GM12878 (cell line): ENCODE measurements around the gene FGF2. TPM values are rescaled to one million over a fixed set of nuclear protein-coding genes. Genes with fewer than 3 reads are reported as not detected.

Experiments used
- ATAC-seq: fragments of 200-7000 bp; cut with Tn5 transposase; 3 replicates; pipeline ENCODE4 v1.9.1; 2020; ENCODE audit warnings: mild to moderate bottlenecking, moderate library complexity
- BruUV-seq: library from RNA; stranded (reverse); fragments of 400-500 nt; replicated peaks from 2 replicates; lab custom pipeline; 2021; lab: Mats Ljungman, UMichigan
- CTCF ChIA-PET: fragments of 300-600 bp; sonication (Branson Sonifier 250); formaldehyde crosslinking; extraction: SDS; loops from one replicate; lab custom pipeline; 2021; ENCODE audit warnings: inconsistent platforms; lab: Yijun Ruan, JAX
- POLR2A ChIA-PET: fragments of 350-600 bp; formaldehyde crosslinking; extraction: SDS; loops from one replicate; lab custom pipeline; 2021; ENCODE audit warnings: inconsistent platforms; lab: Charles Lee
- RAD21 ChIA-PET: fragments of 300-600 bp; sonication (Branson Sonifier 250); formaldehyde crosslinking; loops from one replicate; lab custom pipeline; 2023; ENCODE audit warnings: antibody characterized with exemption; ENCODE audit not compliant: unreplicated experiment; lab: Charles Lee
- SMC1A ChIA-PET: fragments of 300-600 bp; sonication (Branson Sonifier 250); formaldehyde crosslinking; loops from one replicate; lab custom pipeline; 2023; ENCODE audit not compliant: unreplicated experiment, uncharacterized antibody; lab: Charles Lee
- DNase-seq: peaks from one replicate; pipeline ENCODE4 v3.0.0-alpha.2; 2011; ENCODE audit warnings: low read depth, low spot score
- FAIRE-seq: peaks from 3 replicates; lab custom pipeline; 2011; peaks lifted over from hg19 to GRCh38; lab: Jason Lieb, UNC
- H2AFZ ChIP-seq: 2 replicates; pipeline ENCODE4 v1.6.0; 2011; ENCODE audit warnings: low read depth, low read length, control low read depth; ENCODE audit not compliant: control insufficient read depth
- H3K27ac ChIP-seq: 2 replicates; pipeline ENCODE4 v1.5.1; 2011; ENCODE audit warnings: control low read depth; ENCODE audit not compliant: control insufficient read depth, insufficient read depth
- H3K27me3 ChIP-seq, 2 experiments: replicated peaks in 1 of 2; 2 replicates each; pipeline versions ENCODE4 v1.6.0 to v1.6.1; 2011; ENCODE audit warnings: low read length in 1 of 2; ENCODE audit not compliant: control insufficient read depth in 2 of 2, insufficient read depth in 2 of 2
- H3K36me3 ChIP-seq, 2 experiments: 2 replicates each; pipeline ENCODE4 v1.5.1; 2011; ENCODE audit warnings: low read length in 1 of 2; ENCODE audit not compliant: control insufficient read depth in 2 of 2, insufficient read depth in 2 of 2
- H3K4me1 ChIP-seq: 2 replicates; pipeline ENCODE4 v1.6.1; 2011; ENCODE audit warnings: mild to moderate bottlenecking, low read length, moderate library complexity, mixed read lengths; ENCODE audit not compliant: control insufficient read depth, insufficient read depth
- H3K4me2 ChIP-seq: 2 replicates; pipeline ENCODE4 v1.6.0; 2011; ENCODE audit warnings: control low read depth; ENCODE audit not compliant: control insufficient read depth, insufficient read depth
- H3K4me3 ChIP-seq: fragments of 200-600 bp; sonication (generic); 2 replicates; pipeline ENCODE4 v1.5.1; 2016
- H3K79me2 ChIP-seq: 2 replicates; pipeline ENCODE4 v1.6.0; 2011; ENCODE audit warnings: low read length; ENCODE audit not compliant: control insufficient read depth, insufficient read depth
- H3K9ac ChIP-seq: 2 replicates; pipeline ENCODE4 v1.8.0; 2011; ENCODE audit warnings: low read length, control low read depth, mixed read lengths; ENCODE audit not compliant: control insufficient read depth, insufficient read depth
- H3K9me3 ChIP-seq: replicated peaks from 3 replicates; pipeline ENCODE4 v1.5.1; 2011; ENCODE audit warnings: mild to moderate bottlenecking, low read length; ENCODE audit not compliant: control insufficient read depth, insufficient read depth
- H4K20me1 ChIP-seq: 2 replicates; pipeline ENCODE4 v1.6.0; 2011; ENCODE audit not compliant: control insufficient read depth, insufficient read depth
- BRCA1 ChIP-seq: IDR thresholded peaks from 2 replicates; pipeline ENCODE4 v1.6.1; 2011; ENCODE audit warnings: low read depth, low read length, improper control_type of control experiment
- NFYA ChIP-seq: IDR thresholded peaks from 2 replicates; pipeline ENCODE4 v1.6.1; 2011; ENCODE audit warnings: low read depth, mild to moderate bottlenecking, low read length, improper control_type of control experiment, borderline replicate concordance
- NFYB ChIP-seq: IDR thresholded peaks from 2 replicates; pipeline ENCODE4 v1.6.1; 2011; ENCODE audit warnings: low read depth, mild to moderate bottlenecking, low read length, improper control_type of control experiment, moderate library complexity; ENCODE audit not compliant: insufficient read depth
- NR2F1 ChIP-seq: fragments of 450-650 bp; conservative IDR thresholded peaks from 2 replicates; pipeline ENCODE4 v1.6.1; 2017; ENCODE audit warnings: mild to moderate bottlenecking
- RAD51 ChIP-seq: fragments of 450-650 bp; IDR thresholded peaks from 2 replicates; pipeline ENCODE4 v1.6.1; 2016; ENCODE audit warnings: moderate library complexity, mild to moderate bottlenecking, inconsistent platforms
- SREBF2 ChIP-seq: IDR thresholded peaks from 2 replicates; pipeline ENCODE4 v1.6.1; 2012; ENCODE audit warnings: mild to moderate bottlenecking, low read length
- USF1 ChIP-seq: IDR thresholded peaks from 2 replicates; pipeline ENCODE4 v1.6.1; 2011; ENCODE audit warnings: borderline replicate concordance, low read depth, mild to moderate bottlenecking, moderate library complexity, mixed read lengths, low read length; ENCODE audit not compliant: insufficient read depth; ENCODE audit errors: extremely low read length
- ZNF592 ChIP-seq: fragments of 450-650 bp; IDR thresholded peaks from 2 replicates; pipeline ENCODE4 v1.6.1; 2017; ENCODE audit warnings: mild to moderate bottlenecking, moderate library complexity
- WGBS: methylation state at CpG from one replicate; pipeline ENCODE4 v1.1.6; 2016; ENCODE audit warnings: low lambda C conversion rate; ENCODE audit not compliant: insufficient replicate concordance, insufficient coverage; ENCODE audit errors: missing lambda C conversion rate; 5-methylcytosine and 5-hydroxymethylcytosine counted together
- in situ Hi-C: fragments of 300-500 bp; cut with MboI; formaldehyde crosslinking; loops from 9 replicates; pipeline ENCODE4 v1.14.3; 2018; ENCODE audit warnings: mixed read lengths
- intact Hi-C: fragments of 100-400 bp; cut with micrococcal nuclease; formaldehyde crosslinking; loops from one replicate; pipeline ENCODE4 v1.14.2; 2022; ENCODE audit not compliant: unreplicated experiment
- polyA plus RNA-seq, 11 experiments: library from polyadenylated mRNA; depleted of rRNA in 4 of 11; unstranded in 6 of 11; stranded (reverse) in 5 of 11; fragments of >200 nt; fragmentation: Nextera tagmentation in 4 of 11; fragmentation: Illumina TruSeq in 1 of 11; extraction: Ambion mirVana in 4 of 11; extraction: Trizol in 1 of 11; gene quantifications; 1 replicate in 1 of 11; 2 replicates in 10 of 11; pipeline versions ENCODE4 v1.2.1 to v1.2.3, GENCODE V29; 2011 to 2016; ENCODE audit warnings: inconsistent platforms in 2 of 11, missing spikeins in 2 of 11, low read depth in 1 of 11
- total RNA-seq, 4 experiments: library from RNA; depleted of rRNA in 3 of 4; stranded (reverse); fragments of >200 nt in 3 of 4; fragmentation: Illumina TruSeq in 1 of 4; extraction: Trizol in 1 of 4; gene quantifications; 2 replicates each; pipeline versions ENCODE4 v1.2.1 to v1.2.3, GENCODE V29; 2013 to 2021
- TF ChIP-seq, protein P1 (sequence below): IDR thresholded peaks from 2 replicates; pipeline ENCODE4 v1.6.1; 2011; ENCODE audit warnings: mild to moderate bottlenecking, low read depth, low read length, moderate library complexity; ENCODE audit not compliant: insufficient replicate concordance

FGF2 gene
- total and polyA plus RNA-seq, 10 of the 15 experiments (the other 5 are each of a cell fraction or from before 2014, with no cell fraction given): 0.13 to 1.7 (median 0.25) TPM

DNA sequence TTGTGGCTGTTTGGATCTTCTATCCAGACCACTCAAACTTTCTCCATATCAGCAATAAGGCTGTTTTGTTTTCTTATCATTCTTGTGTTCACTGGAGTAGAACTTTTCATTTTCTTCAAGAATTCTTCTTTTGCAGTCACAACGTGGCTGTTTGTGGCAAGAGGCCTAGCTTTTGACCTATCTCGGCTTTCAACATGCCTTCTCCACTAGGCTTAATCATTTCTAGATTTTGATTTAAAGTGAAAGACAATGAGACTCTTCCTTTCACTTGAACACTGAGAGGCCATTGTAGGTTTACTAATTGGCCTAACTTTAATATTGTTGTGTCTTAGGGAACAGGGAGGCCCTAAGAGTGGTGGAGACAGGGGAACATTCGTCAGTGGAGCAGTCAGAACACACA, 19.1 kb downstream of the FGF2 start:
- no peaks in the 10 kb centered on the region; a peak in 2 of 4 replicates for H3K27me3 ChIP-seq
- H3K4me2 ChIP-seq: no peak overlapping the region
- H4K20me1 ChIP-seq: no peaks in the 10 kb centered on the region
- DNase-seq: no peak
- TF ChIP-seq BRCA1 (no peak), USF1 (no peak), ZNF592 (no peak), RAD51 (no peak), NR2F1 (no peak), SREBF2 (no peak), NFYB (no peak), NFYA (no peak)
- TF ChIP-seq, protein P1, sequence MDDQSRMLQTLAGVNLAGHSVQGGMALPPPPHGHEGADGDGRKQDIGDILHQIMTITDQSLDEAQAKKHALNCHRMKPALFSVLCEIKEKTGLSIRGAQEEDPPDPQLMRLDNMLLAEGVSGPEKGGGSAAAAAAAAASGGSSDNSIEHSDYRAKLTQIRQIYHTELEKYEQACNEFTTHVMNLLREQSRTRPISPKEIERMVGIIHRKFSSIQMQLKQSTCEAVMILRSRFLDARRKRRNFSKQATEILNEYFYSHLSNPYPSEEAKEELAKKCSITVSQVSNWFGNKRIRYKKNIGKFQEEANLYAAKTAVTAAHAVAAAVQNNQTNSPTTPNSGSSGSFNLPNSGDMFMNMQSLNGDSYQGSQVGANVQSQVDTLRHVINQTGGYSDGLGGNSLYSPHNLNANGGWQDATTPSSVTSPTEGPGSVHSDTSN: no peak
- TF ChIP-seq, all 136 proteins: peak for 0
- Histone ChIP-seq H3K9ac (no peak overlapping the region), H3K4me1 (0 out of 2 replicates have a peak, but pooled peaks cover 2% of the 10 kb centered on the region), H3K27ac (no peak overlapping the region), H3K36me3 (no peaks in the 10 kb centered on the region), H3K79me2 (no peaks in the 10 kb centered on the region), H3K9me3 (no peaks in the 10 kb centered on the region; the same call in 2 of the 3 replicates), H3K4me3 (no peak overlapping the region), H2AFZ (no peak overlapping the region)
- ChIA-PET CTCF (interaction anchor here (0.6 kb wide), 1 partner anchor 89 kb away, joined by 3 read pairs; no protein-coding TSS in a partner anchor), POLR2A (no interaction called here), SMC1A (interaction anchor here (0.6 to 1.8 kb wide), 4 partner anchors 13 to 1005 kb away, joined by 3 to 4 read pairs (median 4); no protein-coding TSS in a partner anchor), RAD21 (no interaction called here)
- FAIRE-seq (no peak), ATAC-seq (no peak; the same call in 2 of the 3 replicates)
- intact Hi-C loops: no loop called here
- in situ Hi-C loops: no loop called here
- no TSS peak for BruUV-seq
- WGBS: 5% methylated on average over 3 of the region's 3 CpGs
